CD14-positive monocyte (primary cell): ENCODE results near the gene CACNA1C. TPM values are rescaled to one million over a fixed set of nuclear protein-coding genes. Genes with fewer than 3 reads are reported as not detected.

Experiments
- DNase-seq, 3 donors: peaks; one replicate each; pipeline ENCODE4 v3.0.0-alpha.2; 2011 to 2022
- H2AFZ ChIP-seq: 2 replicates; pipeline ENCODE4 v1.6.0; 2012; ENCODE audit warnings: mild to moderate bottlenecking, low read depth, low read length, inconsistent platforms; ENCODE audit not compliant: insufficient read depth, poor library complexity, severe bottlenecking
- H3K27ac ChIP-seq, 2 donors: 1 replicate in 1 of 2; 2 replicates in 1 of 2; pipeline ENCODE4 v1.5.1; 2012 to 2013; ENCODE audit warnings: low read length in 2 of 2, control low read depth in 1 of 2, inconsistent platforms in 1 of 2, low read depth in 1 of 2, mild to moderate bottlenecking in 1 of 2
- H3K27me3 ChIP-seq, 2 donors: one replicate each; pipeline versions ENCODE4 v1.6.0 to v1.6.1; 2011 to 2013; ENCODE audit warnings: low read length in 2 of 2; ENCODE audit not compliant: control insufficient read depth in 2 of 2, insufficient read depth in 2 of 2
- H3K36me3 ChIP-seq, 2 donors: replicated peaks in 1 of 2; 1 replicate in 1 of 2; 2 replicates in 1 of 2; pipeline versions ENCODE4 v1.5.1 to v1.6.1; 2012 to 2013; ENCODE audit warnings: low read length in 2 of 2, control low read depth in 1 of 2, inconsistent platforms in 1 of 2, mild to moderate bottlenecking in 1 of 2; ENCODE audit not compliant: insufficient read depth in 2 of 2, control insufficient read depth in 1 of 2
- H3K4me1 ChIP-seq, 2 donors: 1 replicate in 1 of 2; 2 replicates in 1 of 2; pipeline versions ENCODE4 v1.5.1 to v1.6.1; 2012 to 2013; ENCODE audit warnings: low read length in 2 of 2, control low read depth in 1 of 2, inconsistent platforms in 1 of 2, mild to moderate bottlenecking in 1 of 2, moderate library complexity in 1 of 2; ENCODE audit not compliant: insufficient read depth in 2 of 2, control insufficient read depth in 1 of 2
- H3K4me2 ChIP-seq: replicated peaks from 2 replicates; pipeline ENCODE3; 2012; ENCODE audit warnings: low read length, moderate library complexity, mild to moderate bottlenecking; ENCODE audit not compliant: poor library complexity, severe bottlenecking; ENCODE audit errors: extremely low read depth
- H3K4me3 ChIP-seq, 3 experiments: fragments of 200-600 bp in 1 of 3; sonication (generic) in 1 of 3; replicated peaks in 1 of 3; 1 replicate in 2 of 3; 2 replicates in 1 of 3; pipeline ENCODE4 v1.5.1; 2011 to 2013; ENCODE audit warnings: low read length in 3 of 3, mild to moderate bottlenecking in 3 of 3, control low read depth in 2 of 3, low read depth in 2 of 3, inconsistent platforms in 1 of 3, moderate library complexity in 1 of 3
- H3K79me2 ChIP-seq: 2 replicates; pipeline ENCODE4 v1.6.0; 2012; ENCODE audit warnings: mild to moderate bottlenecking, control low read depth, inconsistent platforms, low read length, moderate library complexity; ENCODE audit not compliant: insufficient read depth
- H3K9ac ChIP-seq: 2 replicates; pipeline ENCODE4 v1.6.0; 2017; ENCODE audit warnings: low read length, mild to moderate bottlenecking; ENCODE audit not compliant: insufficient read depth, poor library complexity, severe bottlenecking
- H3K9me3 ChIP-seq, 2 donors: replicated peaks in 1 of 2; 1 replicate in 1 of 2; 2 replicates in 1 of 2; pipeline versions ENCODE4 v1.5.1 to v1.6.1; 2012 to 2013; ENCODE audit warnings: low read length in 2 of 2, control low read depth in 1 of 2; ENCODE audit not compliant: control insufficient read depth in 1 of 2, insufficient read depth in 1 of 2
- H4K20me1 ChIP-seq: 2 replicates; pipeline ENCODE4 v1.6.0; 2012; ENCODE audit warnings: mild to moderate bottlenecking, low read length, control low read depth, moderate library complexity; ENCODE audit not compliant: insufficient read depth
- H3K27ac Mint-ChIP-seq, 7 donors: one replicate each; pipeline ENCODE4 v1.8.0; 2020; ENCODE audit warnings: mild to moderate bottlenecking in 7 of 7, mixed read lengths in 7 of 7, moderate library complexity in 6 of 7, inconsistent platforms in 2 of 7
- H3K27me3 Mint-ChIP-seq, 3 donors: one replicate each; pipeline ENCODE4 v1.8.0; 2021 to 2022; ENCODE audit warnings: low read depth in 3 of 3, mild to moderate bottlenecking in 3 of 3, mixed read lengths in 3 of 3, moderate library complexity in 3 of 3, inconsistent platforms in 1 of 3
- H3K36me3 Mint-ChIP-seq, 2 donors: one replicate each; pipeline ENCODE4 v1.8.0; 2020; ENCODE audit warnings: mixed read lengths in 2 of 2, inconsistent platforms in 1 of 2, mild to moderate bottlenecking in 1 of 2
- H3K4me1 Mint-ChIP-seq: one replicate; pipeline ENCODE4 v1.8.0; 2020; ENCODE audit warnings: mild to moderate bottlenecking, mixed read lengths
- H3K4me3 Mint-ChIP-seq, 2 donors: one replicate each; pipeline ENCODE4 v1.8.0; 2020; ENCODE audit warnings: mild to moderate bottlenecking in 2 of 2, mixed read lengths in 2 of 2, moderate library complexity in 1 of 2
- H3K9me3 Mint-ChIP-seq, 7 donors: one replicate each; pipeline ENCODE4 v1.8.0; 2020 to 2022; ENCODE audit warnings: mixed read lengths in 7 of 7, mild to moderate bottlenecking in 6 of 7, moderate library complexity in 6 of 7, inconsistent platforms in 2 of 7
- WGBS: methylation state at CpG from one replicate; pipeline ENCODE4 v1.1.5; 2013; ENCODE audit warnings: missing lambda C conversion rate; ENCODE audit not compliant: insufficient coverage; 5-methylcytosine and 5-hydroxymethylcytosine counted together
- intact Hi-C, 2 donors: fragments of 100-400 bp; cut with micrococcal nuclease; formaldehyde crosslinking; loops; one replicate each; pipeline versions ENCODE4 v1.15.0 to v1.15.1; 2023
- polyA plus RNA-seq, 3 donors: library from polyadenylated mRNA; depleted of rRNA in 1 of 3; unstranded in 2 of 3; stranded (reverse) in 1 of 3; fragments of 300-500 nt in 2 of 3; fragments of >200 nt in 1 of 3; fragmentation: Illumina TruSeq in 2 of 3; gene quantifications; 1 replicate in 2 of 3; 2 replicates in 1 of 3; pipeline ENCODE4 v1.2.3, GENCODE V29; 2012 to 2021
- TF ChIP-seq, protein P1 (sequence below): fragments of 200-600 bp; IDR thresholded peaks from one replicate; pipeline ENCODE4 v1.8.0; 2022; ENCODE audit warnings: antibody characterized with exemption, mild to moderate bottlenecking

The CACNA1C gene
- polyA plus RNA-seq, 3 donors: not detected

DNA sequence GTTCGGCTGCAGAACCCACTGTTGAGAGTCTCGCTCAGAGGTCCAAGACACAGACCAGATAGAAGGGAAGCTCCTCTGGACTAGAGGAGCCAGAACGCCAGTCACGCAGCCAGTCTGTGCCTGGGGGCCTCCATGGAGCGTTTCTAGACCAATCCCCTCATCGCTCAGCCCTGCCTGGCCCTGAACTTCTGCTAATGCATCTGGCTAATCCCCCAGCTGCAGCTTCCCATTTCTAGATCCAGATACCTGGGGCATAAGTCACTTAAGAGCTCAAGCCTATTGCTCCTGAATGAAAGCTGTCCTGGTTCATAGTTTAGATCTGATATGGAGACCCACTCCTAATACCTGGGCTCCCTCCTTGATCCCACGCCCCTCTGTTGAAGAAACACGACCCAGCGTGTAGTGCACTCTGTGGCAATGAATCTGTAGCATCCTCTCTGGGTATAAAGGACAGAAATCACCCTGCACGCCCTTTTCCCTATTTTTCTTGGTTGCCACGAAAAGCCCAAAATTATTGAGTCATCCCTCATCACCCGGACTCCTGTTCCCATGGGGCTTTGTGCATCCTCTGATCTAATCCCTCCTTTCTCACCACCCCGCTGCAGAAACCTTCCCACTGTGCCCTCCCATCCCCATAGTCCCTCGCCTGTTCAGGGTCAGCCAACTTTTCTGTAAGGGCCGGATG is 400.4 kb downstream of the CACNA1C start:
- no peaks in the 10 kb centered on the region for H3K27me3 ChIP-seq
- Mint-ChIP-seq H3K4me3 (no peak overlapping the region), H3K36me3 (no peaks in the 10 kb centered on the region), H3K4me1 (peaks cover 7% of the 10 kb centered on the region), H3K27ac (peak overlapping the region in 1 of 7 donors; percentile 46), H3K9me3 (no peaks in the 10 kb centered on the region), H3K27me3 (peaks cover 0 to 3% (median under 1%) of the 10 kb centered on the region in 3 donors)
- no peaks in the 10 kb centered on the region for H3K79me2 ChIP-seq
- H4K20me1 ChIP-seq: no peaks in the 10 kb centered on the region
- no peak overlapping the region for H3K4me3 ChIP-seq
- DNase-seq: no peak
- no peaks in the 10 kb centered on the region for H3K9me3 ChIP-seq
- no peak overlapping the region for H3K27ac ChIP-seq
- WGBS: 77% methylated on average over 15 of the region's 15 CpGs
- peak overlapping the region; percentile 2 for H2AFZ ChIP-seq
- TF ChIP-seq, protein P1, sequence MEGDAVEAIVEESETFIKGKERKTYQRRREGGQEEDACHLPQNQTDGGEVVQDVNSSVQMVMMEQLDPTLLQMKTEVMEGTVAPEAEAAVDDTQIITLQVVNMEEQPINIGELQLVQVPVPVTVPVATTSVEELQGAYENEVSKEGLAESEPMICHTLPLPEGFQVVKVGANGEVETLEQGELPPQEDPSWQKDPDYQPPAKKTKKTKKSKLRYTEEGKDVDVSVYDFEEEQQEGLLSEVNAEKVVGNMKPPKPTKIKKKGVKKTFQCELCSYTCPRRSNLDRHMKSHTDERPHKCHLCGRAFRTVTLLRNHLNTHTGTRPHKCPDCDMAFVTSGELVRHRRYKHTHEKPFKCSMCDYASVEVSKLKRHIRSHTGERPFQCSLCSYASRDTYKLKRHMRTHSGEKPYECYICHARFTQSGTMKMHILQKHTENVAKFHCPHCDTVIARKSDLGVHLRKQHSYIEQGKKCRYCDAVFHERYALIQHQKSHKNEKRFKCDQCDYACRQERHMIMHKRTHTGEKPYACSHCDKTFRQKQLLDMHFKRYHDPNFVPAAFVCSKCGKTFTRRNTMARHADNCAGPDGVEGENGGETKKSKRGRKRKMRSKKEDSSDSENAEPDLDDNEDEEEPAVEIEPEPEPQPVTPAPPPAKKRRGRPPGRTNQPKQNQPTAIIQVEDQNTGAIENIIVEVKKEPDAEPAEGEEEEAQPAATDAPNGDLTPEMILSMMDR: no peak
- intact Hi-C loops: no loop called here
- peaks cover 13 to 17% of the 10 kb centered on the region in 2 donors for H3K4me1 ChIP-seq
- H3K36me3 ChIP-seq: no peaks in the 10 kb centered on the region
- H3K9ac ChIP-seq: no peak overlapping the region
- H3K4me2 ChIP-seq: no peak overlapping the region

DNA sequence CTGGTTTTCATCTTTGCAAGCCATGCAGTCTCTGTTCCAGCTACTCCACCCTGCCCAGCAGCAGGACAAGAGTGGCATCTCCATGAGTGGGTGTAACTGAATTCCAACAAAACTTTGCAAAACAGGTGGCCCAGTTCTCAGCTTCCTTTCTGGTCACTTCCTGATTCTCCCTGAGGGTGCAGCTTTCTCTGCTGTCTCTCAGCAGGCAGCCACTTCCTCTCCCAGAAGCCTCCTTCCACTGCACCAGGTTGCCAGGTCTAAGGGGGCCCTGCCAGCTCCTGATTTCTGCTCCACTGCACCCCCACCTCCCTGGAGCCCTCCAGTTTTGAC is 400.9 kb downstream of the CACNA1C start:
- no peaks in the 10 kb centered on the region for H3K36me3 Mint-ChIP-seq
- TF ChIP-seq, protein P1: no peak
- Histone ChIP-seq H3K27ac (no peak overlapping the region), H3K4me2 (no peak overlapping the region), H3K4me1 (peaks cover 13 to 17% of the 10 kb centered on the region in 2 donors), H2AFZ (peak overlapping the region; percentile 2), H3K9me3 (no peaks in the 10 kb centered on the region), H4K20me1 (no peaks in the 10 kb centered on the region), H3K4me3 (no peak overlapping the region), H3K36me3 (no peaks in the 10 kb centered on the region), H3K9ac (no peak overlapping the region), H3K27me3 (no peaks in the 10 kb centered on the region), H3K79me2 (no peaks in the 10 kb centered on the region)
- H3K27ac Mint-ChIP-seq: peak overlapping the region in 1 of 7 donors; percentile 52
- H3K4me1 Mint-ChIP-seq: peaks cover 7% of the 10 kb centered on the region
- intact Hi-C loops: no loop called here
- no peaks in the 10 kb centered on the region for H3K9me3 Mint-ChIP-seq
- DNase-seq: peak; percentile 8 to 24 (median 21)
- H3K27me3 Mint-ChIP-seq: peaks cover 0 to 3% (median 0%) of the 10 kb centered on the region in 3 donors
- no peak overlapping the region for H3K4me3 Mint-ChIP-seq
